ENCODE data around the gene TADA2B. TPM values are rescaled to one million over a fixed set of nuclear protein-coding genes. Genes with fewer than 3 reads are reported as not detected.

The TADA2B gene
- total and polyA plus RNA-seq, 2 experiments from 2014 or later = 15.4 to 20.1 TPM

DNA sequence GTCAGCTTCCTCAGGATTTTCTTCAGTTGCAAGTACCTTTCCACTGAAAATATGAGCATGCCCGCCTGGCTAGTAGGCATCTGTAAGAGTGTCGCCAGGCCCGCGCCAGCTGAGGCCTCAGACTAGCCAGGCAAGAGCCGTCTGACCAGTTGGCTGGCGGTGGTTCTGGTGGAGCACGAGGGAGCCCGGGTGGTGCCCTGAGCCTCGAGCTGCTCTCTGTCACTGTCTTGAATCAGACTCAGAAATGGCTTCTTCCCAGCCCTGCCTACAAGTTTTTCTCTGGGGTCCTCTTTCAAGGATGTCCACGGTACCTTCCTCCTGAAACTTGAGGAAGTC lies 12.8 kb downstream of the TADA2B start:
- no peaks in the 10 kb centered on the region for H3K9me3 ChIP-seq (ENCODE audit: low read depth)
- peaks cover 30% of the 10 kb centered on the region for H4K20me1 ChIP-seq (ENCODE audit: insufficient read depth, poor library complexity, severe bottlenecking)
- 95% methylated on average over 10 of the region's 10 CpGs for WGBS (ENCODE audit: low lambda C conversion rate, missing lambda C conversion rate)
- H2AFZ ChIP-seq = no peak overlapping the region
- no peak for DNase-seq (ENCODE audit: low spot score)
- H3K4me1 ChIP-seq (ENCODE audit: insufficient read depth) = no peaks in the 10 kb centered on the region
- no peak overlapping the region for H3K27ac ChIP-seq
- TF ChIP-seq, protein P1, sequence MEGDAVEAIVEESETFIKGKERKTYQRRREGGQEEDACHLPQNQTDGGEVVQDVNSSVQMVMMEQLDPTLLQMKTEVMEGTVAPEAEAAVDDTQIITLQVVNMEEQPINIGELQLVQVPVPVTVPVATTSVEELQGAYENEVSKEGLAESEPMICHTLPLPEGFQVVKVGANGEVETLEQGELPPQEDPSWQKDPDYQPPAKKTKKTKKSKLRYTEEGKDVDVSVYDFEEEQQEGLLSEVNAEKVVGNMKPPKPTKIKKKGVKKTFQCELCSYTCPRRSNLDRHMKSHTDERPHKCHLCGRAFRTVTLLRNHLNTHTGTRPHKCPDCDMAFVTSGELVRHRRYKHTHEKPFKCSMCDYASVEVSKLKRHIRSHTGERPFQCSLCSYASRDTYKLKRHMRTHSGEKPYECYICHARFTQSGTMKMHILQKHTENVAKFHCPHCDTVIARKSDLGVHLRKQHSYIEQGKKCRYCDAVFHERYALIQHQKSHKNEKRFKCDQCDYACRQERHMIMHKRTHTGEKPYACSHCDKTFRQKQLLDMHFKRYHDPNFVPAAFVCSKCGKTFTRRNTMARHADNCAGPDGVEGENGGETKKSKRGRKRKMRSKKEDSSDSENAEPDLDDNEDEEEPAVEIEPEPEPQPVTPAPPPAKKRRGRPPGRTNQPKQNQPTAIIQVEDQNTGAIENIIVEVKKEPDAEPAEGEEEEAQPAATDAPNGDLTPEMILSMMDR (IDR thresholded peaks at IDR 0.05; ENCODE audit: poor library complexity) = no peak
- TF ChIP-seq EZH2 (IDR thresholded peaks at IDR 0.05; ENCODE audit: borderline replicate concordance) (no peak), EZH2phosphoT487 (IDR thresholded peaks at IDR 0.05; ENCODE audit: low read depth, severe bottlenecking, unreplicated experiment) (no peak)
- no peak overlapping the region for H3K4me3 ChIP-seq
- H3K4me2 ChIP-seq = no peak overlapping the region
- H3K79me2 ChIP-seq = peaks cover 35% of the 10 kb centered on the region
- no peaks in the 10 kb centered on the region for H3K27me3 ChIP-seq
- no peaks in the 10 kb centered on the region for H3K9me2 ChIP-seq (replicated peaks; ENCODE audit: insufficient read depth)
- H3K36me3 ChIP-seq (replicated peaks; ENCODE audit: insufficient read depth, low read depth) = no peaks in the 10 kb centered on the region

DNA sequence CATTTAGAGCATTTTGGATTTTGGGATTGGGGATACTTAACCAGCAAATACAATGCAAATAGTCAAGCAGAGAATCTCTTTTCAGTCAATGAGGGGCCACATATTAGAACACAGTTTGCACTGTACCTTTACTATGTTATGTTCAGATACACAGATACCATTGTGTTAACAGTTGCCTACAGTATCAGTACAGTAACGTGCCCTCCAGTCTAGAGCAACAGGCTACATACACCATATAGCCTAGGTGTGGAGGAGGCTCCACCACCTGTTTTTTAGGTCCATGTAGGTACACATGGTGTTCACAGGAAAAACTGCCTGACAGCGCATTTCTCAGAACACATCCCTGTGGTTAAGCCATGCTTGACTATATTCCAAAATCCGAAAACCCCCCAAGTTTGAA lies 15.6 kb downstream of the TADA2B start:
- H3K79me2 ChIP-seq = peaks cover 16% of the 10 kb centered on the region
- H2AFZ ChIP-seq = no peak overlapping the region
- no peaks in the 10 kb centered on the region for H3K36me3 ChIP-seq (replicated peaks; ENCODE audit: insufficient read depth, low read depth)
- no peak overlapping the region for H3K4me3 ChIP-seq
- H3K27me3 ChIP-seq = no peaks in the 10 kb centered on the region
- DNase-seq (ENCODE audit: low spot score) = no peak
- H3K4me2 ChIP-seq = no peak overlapping the region
- no peak for TF ChIP-seq EZH2 (IDR thresholded peaks at IDR 0.05; ENCODE audit: borderline replicate concordance)
- TF ChIP-seq EZH2phosphoT487 (IDR thresholded peaks at IDR 0.05; ENCODE audit: low read depth, severe bottlenecking, unreplicated experiment) = no peak
- TF ChIP-seq, protein P1 (IDR thresholded peaks at IDR 0.05; ENCODE audit: poor library complexity) = no peak
- no peak overlapping the region for H3K27ac ChIP-seq
- no peaks in the 10 kb centered on the region for H3K9me3 ChIP-seq (ENCODE audit: low read depth)
- peaks cover 17% of the 10 kb centered on the region for H4K20me1 ChIP-seq (ENCODE audit: insufficient read depth, poor library complexity, severe bottlenecking)
- no peaks in the 10 kb centered on the region for H3K9me2 ChIP-seq (replicated peaks; ENCODE audit: insufficient read depth)
- WGBS (ENCODE audit: low lambda C conversion rate, missing lambda C conversion rate) = 95% methylated on average over 3 of the region's 3 CpGs
- H3K4me1 ChIP-seq (ENCODE audit: insufficient read depth) = no peaks in the 10 kb centered on the region

DNA sequence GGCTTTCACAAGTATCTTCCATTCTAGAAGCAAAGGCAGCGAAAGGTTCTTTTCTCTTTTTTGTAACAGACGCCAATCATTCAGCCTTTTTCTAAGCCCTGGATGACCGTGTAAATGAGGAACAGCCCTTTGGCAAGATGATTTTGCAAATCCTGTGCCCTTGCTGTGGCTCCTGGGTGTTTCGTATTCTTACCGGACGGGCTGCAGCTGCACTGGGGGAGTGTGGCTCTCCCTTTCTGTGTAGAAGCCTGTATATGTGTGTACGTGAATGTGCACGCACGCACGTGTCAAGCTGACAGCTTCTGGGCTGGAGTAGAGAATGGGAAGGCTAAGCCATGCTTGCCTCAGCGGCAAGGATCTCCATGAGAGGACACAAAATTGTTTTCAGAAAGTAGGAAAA lies 16.5 kb downstream of the TADA2B start:
- Histone ChIP-seq H3K9me3 (ENCODE audit: low read depth) (no peaks in the 10 kb centered on the region), H3K27ac (no peak overlapping the region), H3K36me3 (replicated peaks; ENCODE audit: insufficient read depth, low read depth) (no peaks in the 10 kb centered on the region)

DNA sequence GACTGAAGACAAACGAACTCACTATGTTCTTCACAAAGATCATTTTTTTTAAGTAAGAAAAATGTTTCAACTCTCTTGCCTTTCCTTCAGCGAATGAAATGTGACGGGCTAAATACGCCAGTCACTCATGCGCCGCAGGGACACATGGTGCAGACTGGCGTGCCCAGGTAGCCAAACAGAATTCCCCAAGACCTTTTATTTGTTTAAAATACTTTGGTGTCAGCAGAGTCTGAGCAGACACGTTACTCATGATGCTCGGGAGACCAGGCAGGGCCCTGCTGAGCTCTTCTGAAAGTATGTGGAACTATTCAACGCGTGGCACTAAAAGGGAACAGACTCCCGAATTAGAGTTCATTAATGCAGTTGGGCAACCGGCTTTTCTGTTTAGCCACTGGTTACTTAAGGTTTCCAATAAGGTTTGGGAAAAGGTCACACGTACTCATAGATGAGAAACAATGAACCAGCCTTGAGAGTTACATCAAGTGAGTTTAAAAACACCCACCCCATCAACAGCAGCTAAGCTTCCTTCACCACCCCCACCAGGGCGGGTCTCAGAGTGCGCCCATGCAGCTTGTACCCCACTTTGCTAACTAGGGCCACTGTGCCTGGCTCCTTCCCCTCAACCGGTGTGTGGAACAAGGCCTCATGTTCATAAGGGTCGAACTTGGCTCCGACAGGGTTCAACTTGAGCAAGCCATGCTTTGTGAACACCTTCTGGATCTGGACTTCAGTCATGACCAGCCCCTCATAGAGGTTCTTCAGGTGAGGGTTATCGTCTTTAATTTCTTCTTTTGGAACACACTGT lies 17.4 kb downstream of the TADA2B start:
- Histone ChIP-seq H3K4me1 (ENCODE audit: insufficient read depth) (no peaks in the 10 kb centered on the region), H3K36me3 (replicated peaks; ENCODE audit: insufficient read depth, low read depth) (no peaks in the 10 kb centered on the region), H3K4me3 (no peak overlapping the region), H3K4me2 (no peak overlapping the region), H3K79me2 (peaks cover 29% of the 10 kb centered on the region), H3K27me3 (no peaks in the 10 kb centered on the region), H3K27ac (no peak overlapping the region), H3K9me2 (replicated peaks; ENCODE audit: insufficient read depth) (no peaks in the 10 kb centered on the region), H4K20me1 (ENCODE audit: insufficient read depth, poor library complexity, severe bottlenecking) (peaks cover 33% of the 10 kb centered on the region), H3K9me3 (ENCODE audit: low read depth) (no peaks in the 10 kb centered on the region), H2AFZ (no peak overlapping the region)
- no peak for DNase-seq (ENCODE audit: low spot score)
- 94% methylated on average over 20 of the region's 20 CpGs for WGBS (ENCODE audit: low lambda C conversion rate, missing lambda C conversion rate)
- TF ChIP-seq, protein P1 (IDR thresholded peaks at IDR 0.05; ENCODE audit: poor library complexity) = no peak
- TF ChIP-seq EZH2 (IDR thresholded peaks at IDR 0.05; ENCODE audit: borderline replicate concordance) (no peak), EZH2phosphoT487 (IDR thresholded peaks at IDR 0.05; ENCODE audit: low read depth, severe bottlenecking, unreplicated experiment) (no peak)

More for the DNA sequence above, 16.5 kb downstream of the TADA2B start:
- H3K79me2 ChIP-seq = peaks cover 20% of the 10 kb centered on the region
- no peak overlapping the region for H2AFZ ChIP-seq
- no peak overlapping the region for H3K4me3 ChIP-seq
- no peaks in the 10 kb centered on the region for H3K27me3 ChIP-seq
- H4K20me1 ChIP-seq (ENCODE audit: insufficient read depth, poor library complexity, severe bottlenecking) = peaks cover 24% of the 10 kb centered on the region
- no peaks in the 10 kb centered on the region for H3K9me2 ChIP-seq (replicated peaks; ENCODE audit: insufficient read depth)
- 94% methylated on average over 11 of the region's 11 CpGs for WGBS (ENCODE audit: low lambda C conversion rate, missing lambda C conversion rate)
- H3K4me1 ChIP-seq (ENCODE audit: insufficient read depth) = no peaks in the 10 kb centered on the region
- DNase-seq (ENCODE audit: low spot score) = no peak
- H3K4me2 ChIP-seq = no peak overlapping the region
- no peak for TF ChIP-seq EZH2 (IDR thresholded peaks at IDR 0.05; ENCODE audit: borderline replicate concordance)

Data from hepatocyte (in vitro differentiated cells).